Stimulated activated CD8-positive, alpha-beta memory T cell treated with anti-CD3 and anti-CD28 coated beads, Interleukin-12 subunit alpha, Interleukin-12 subunit beta, amount 100 ng/mL, for 1 hour (primary cell): Measurements from ENCODE around the gene SEMA3D.

Experiments used
- DNase-seq: peaks from one replicate; pipeline ENCODE4 v3.0.0-alpha.2; 2020; ENCODE audit warnings: low read depth

SEMA3D gene

DNA sequence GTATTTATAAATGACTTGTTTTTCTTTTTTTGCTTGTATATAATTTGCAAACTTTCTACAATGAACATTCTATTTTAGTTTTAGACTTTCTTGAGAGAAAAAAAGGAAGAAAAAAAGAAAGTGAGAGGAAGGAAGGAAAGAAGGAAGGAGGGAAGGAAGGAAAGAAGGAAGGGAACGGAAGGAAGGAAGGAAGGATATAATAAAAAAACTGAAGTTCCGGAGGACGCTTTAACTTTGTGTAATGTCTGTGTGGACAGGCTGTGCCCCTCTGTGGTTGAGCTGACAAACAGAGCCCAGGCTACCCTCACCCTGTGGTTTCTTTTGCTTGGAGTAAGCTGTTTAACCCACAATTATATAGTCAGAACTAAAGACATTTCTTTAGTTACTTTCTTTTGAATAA is 108.7 kb downstream of the SEMA3D start:
- no peak for DNase-seq

DNA sequence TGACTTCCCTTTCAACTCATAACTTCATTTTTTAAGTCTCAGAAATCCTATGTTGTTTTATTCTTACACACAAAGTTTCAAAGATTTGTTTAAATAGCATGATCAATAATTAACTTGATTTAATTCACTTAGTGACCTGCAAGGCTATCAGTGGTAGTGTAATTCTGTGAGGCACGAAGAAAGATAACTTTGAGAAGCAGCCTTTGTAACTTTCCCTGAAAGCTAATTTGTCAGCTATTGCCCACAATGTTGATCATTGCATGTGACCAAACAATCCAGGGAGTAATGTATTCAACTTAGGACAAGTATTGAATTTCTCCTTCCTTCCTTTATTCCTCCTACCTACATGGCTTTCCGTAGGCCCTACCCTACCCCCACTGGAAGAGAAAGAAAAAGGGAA is 111.0 kb downstream of the SEMA3D start:
- DNase-seq, result no peak

DNA sequence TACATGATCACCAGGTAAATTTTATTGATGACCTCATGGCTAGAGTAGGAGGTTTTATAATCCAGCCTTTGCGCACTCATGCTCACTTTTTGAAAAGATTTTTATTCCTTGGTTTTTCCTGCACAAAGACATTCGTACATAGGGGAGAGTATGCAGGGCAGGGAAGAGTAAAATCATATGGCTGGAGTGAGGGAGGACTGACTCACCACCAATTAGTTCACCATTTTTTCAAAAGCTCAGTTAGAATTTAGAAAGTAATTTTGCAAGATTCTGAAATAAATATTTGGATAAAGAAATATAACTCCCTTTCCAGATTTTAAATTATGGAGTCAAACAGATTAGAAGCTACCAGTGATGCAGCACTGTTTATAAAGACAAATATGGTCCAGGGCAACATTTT is 111.9 kb downstream of the SEMA3D start:
- no peak for DNase-seq

GRCh38 chr7:85074016-85074415 is 112.8 kb downstream of the SEMA3D start:
- DNase-seq, result no peak

DNA sequence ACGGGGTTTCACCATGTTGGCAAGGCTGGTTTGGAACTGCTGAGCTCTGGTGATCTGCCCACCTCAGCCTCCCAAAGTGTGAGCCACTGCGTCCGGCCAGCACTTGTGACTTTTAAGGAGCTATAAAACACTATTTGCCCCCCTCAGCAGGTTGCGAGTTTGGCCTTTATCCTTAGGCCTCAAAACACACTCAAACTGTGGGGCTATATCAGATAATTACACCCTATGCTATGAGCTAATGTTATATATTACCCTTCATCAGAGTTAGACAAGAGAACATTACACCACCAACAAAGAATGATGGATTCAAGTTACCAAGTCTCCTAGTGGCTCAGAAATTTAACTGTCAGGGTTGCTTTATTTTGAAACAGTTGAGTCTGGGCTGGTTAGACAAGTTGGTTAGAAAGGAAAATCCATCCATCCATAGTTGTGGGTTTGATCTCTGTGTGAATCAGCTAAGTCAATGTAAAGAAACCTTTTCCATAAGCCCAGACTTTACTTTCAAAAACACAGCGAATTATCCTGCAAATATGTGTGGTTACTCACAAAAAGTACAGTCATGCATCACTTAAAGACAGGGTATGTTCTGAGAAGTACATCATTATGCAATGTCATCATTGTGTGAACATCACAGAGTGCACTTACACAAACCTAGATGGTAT is 115.8 kb downstream of the SEMA3D start:
- DNase-seq, result no peak

DNA sequence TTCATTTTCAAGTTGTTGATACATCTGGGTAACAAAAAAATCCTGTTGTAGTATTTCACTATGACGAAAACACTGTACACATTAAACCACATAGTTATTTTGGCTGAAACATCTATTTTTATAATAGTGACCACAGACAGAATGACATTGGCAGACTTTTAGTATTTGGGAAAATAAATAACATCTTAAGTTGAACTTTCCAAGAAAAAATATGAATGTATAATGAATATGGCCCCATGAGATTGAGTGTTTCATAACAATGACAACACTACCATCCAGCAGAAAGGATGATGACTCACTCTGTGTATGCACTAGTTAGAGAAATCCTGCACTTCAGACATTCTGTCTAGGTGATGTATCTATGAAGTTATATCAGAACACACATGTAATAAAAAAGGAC is 118.1 kb downstream of the SEMA3D start:
- no peak for DNase-seq

DNA sequence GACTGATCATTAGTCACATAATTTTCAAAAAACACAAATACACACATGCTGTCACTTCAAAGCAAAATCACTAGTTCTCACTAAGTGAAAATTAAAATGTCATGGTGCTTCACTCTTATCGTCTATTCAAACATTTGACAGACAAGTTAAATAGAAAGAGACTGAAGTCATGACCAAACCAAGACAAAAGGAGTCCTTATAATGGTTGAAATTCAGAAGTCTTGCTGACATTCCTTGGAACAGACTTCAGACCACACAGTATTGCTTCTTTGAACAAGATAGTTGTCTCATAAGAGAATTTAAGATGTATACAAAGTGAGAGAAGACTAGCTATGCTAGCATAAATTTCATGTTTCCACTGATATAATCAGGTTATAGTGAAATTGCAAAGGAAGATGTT is 119.5 kb downstream of the SEMA3D start:
- no peak for DNase-seq

GRCh38 chr7:85065888-85066485 is 120.9 kb downstream of the SEMA3D start:
- no peak for DNase-seq

GRCh38 chr7:85065306-85065705 is 121.5 kb downstream of the SEMA3D start:
- DNase-seq, result no peak

DNA sequence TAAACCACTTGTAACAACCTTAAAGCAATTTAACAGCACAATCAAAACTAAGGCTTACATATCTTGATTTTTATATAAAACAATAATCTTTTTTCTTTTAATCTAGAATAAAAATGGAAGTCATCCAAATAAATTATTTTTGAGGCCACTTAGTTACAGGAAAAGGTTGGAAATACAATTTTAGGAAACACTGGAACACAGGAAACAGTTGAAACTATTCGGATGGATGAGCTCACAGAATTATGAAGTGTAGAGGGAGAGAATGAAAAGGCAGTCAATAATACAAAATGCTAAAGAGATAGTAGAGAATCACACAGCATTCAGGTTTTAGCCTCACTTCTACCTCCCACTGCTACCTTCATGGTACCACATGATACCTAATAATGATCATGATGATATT is 124.2 kb downstream of the SEMA3D start:
- DNase-seq, result no peak

GRCh38 chr7:85061456-85061855 is 125.4 kb downstream of the SEMA3D start:
- DNase-seq, result no peak

GRCh38 chr7:85060696-85061095 is 126.2 kb downstream of the SEMA3D start:
- no peak for DNase-seq

- DNase-seq, result no peak
Measured at GRCh38 chr7:85055906-85056305, 130.9 kb downstream of the SEMA3D start.

GRCh38 chr7:85055196-85055595 is 131.7 kb downstream of the SEMA3D start:
- DNase-seq, result no peak

GRCh38 chr7:85054306-85054705 is 132.6 kb downstream of the SEMA3D start:
- DNase-seq, result no peak

DNA sequence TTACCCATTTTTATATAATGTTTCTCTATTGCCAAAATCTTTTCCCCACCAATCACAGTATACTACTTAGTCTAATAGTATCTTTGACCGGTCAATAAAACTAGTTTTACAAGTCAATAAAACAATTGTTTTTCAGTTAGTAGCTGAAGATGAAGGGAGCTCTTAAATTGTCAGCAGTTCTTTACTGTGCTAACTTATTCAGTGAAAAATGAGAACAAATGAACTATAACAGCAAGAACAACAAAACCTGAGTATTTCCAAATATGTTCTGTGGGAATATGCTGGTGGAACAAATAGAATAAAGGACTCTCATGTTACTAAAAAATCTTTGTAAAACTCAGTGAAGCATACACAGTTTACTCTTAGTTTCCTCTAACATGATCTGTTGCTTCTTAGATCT is 134.0 kb downstream of the SEMA3D start:
- no peak for DNase-seq

DNA sequence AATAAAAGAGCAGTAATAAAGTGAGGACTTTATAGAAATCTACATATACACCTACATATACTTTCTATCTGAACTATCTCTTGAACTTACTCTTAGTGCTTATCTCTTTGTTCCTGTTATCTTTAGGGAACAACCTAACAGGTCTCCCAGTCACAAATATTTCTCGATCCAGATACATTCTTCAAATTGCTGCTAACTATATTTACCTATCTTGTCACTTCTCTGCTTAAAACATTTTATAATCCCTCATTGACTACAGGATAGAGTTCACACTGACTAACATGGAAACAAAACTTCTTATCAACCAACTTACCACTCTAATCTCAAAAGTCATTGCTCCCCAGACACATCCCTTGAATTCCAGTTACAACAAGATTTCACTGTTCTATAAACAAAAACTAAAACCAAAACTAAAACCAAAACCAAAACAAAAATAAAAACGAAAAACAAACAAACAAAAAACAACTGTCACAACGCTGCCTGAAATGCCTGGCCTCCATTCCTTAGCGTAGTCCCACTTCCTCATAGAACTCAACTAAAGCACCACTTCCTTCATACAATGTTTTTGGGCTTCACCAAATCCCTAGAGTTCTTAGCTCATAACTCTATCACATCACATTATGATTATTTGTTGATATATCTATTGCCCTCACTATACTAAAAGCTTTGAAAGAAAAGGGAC is 134.7 kb downstream of the SEMA3D start:
- no peak for DNase-seq

DNA sequence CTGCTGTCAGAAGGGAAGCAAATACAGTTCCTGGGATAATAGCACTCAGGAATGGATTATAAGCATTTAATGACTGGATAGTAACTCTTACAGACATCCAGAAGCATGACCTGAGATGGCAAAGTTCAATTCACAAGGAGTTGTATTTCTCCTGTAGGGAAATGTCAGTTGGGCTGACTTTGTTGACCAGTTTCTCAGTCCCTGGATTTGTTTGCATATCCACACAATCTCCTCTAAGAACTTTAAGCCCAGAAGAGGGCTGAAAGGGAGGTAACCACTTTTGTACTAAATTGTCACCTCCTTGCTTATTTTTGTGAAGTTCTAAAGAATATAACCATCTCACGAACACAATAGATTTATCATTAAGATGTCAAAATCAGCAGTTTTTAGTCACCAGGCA is 140.3 kb downstream of the SEMA3D start:
- DNase-seq, result no peak

GRCh38 chr7:85041605-85042216 is 145.1 kb downstream of the SEMA3D start:
- no peak for DNase-seq

DNA sequence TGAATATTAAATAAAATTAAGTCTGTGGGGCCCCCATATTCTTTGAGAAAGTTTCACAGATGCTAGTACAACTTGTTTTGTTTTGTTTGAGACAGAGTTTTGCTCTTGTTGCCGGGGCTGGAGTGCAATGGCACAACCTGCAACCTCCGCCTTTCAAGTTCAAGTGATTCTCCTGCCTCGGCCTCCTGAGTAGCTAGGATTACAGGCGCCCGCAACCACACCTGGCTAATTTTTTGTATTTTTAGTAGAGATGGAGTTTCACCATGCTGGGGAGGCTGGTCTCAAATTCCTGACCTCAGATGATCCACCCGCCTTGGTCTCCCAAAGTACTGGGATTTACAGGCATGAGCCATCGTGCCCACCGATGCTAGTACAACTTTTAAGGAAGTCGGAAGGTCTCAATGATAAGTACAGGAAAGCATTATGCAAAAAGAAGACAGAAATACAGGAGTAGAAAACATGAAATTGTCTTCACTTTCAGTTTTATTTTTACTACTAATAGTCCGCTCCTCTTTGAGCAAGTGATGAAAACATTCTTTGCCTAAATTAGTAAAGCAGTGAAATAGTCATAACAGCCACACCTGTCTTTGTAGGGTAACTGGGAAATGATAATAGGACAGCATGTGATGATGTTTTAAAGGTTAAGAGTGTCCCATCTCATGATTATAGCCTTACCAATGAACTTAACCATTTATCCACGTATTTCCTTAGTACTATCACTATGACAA is 147.5 kb downstream of the SEMA3D start:
- no peak for DNase-seq

GRCh38 chr7:85038466-85038865 is 148.4 kb downstream of the SEMA3D start:
- DNase-seq, result no peak

DNA sequence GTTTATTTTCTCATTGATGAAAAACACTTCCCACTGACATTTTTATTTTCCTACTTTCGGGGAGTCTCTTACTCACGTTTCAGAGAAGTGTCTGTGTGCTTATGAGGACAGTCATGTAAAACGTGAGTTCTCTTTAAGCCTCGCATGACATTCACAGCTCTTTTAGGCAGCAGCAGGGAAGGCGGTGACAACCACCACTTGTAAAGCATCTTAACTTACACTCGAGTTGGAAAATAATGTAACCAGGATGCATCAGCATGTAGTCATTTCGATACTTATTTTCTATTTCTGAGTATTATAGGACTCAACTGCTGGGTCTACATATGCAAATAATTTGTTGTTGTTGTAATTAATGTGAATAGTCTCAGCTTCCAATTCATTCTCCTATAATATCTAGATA is 153.6 kb downstream of the SEMA3D start:
- DNase-seq, result no peak

- no peak for DNase-seq
Measured at GRCh38 chr7:85031475-85031874, 155.4 kb downstream of the SEMA3D start.
